SK-N-SH treated with all-trans-retinoic acid at 6 μM for 48 hours (cell line): ENCODE measurements around the gene KRTAP5-6.

Source experiments
- ATAC-seq: fragments of 200-7000 bp; cut with Tn5 transposase; 3 replicates; pipeline ENCODE4 v1.9.1; 2020; ENCODE audit warnings: mild to moderate bottlenecking, moderate library complexity
- ARNTL ChIP-seq: fragments of 450-650 bp; formaldehyde crosslinking; IDR thresholded peaks from 2 replicates; pipeline ENCODE4 v1.5.0; 2020; ENCODE audit warnings: low read depth, mild to moderate bottlenecking, moderate library complexity, borderline replicate concordance
- CREB5 ChIP-seq: fragments of 250-450 bp; sonication (Bioruptor Pico); IDR thresholded peaks from 2 replicates; pipeline ENCODE4 v1.5.1; 2020; ENCODE audit warnings: low read depth, mild to moderate bottlenecking, moderate library complexity
- CSDC2 ChIP-seq: fragments of 250-450 bp; sonication (Bioruptor Pico); IDR thresholded peaks from 2 replicates; pipeline ENCODE4 v1.5.0; 2020; ENCODE audit warnings: mild to moderate bottlenecking, moderate library complexity
- CSRNP3 ChIP-seq: fragments of 250-450 bp; sonication (Bioruptor Pico); IDR thresholded peaks from 2 replicates; pipeline ENCODE4 v1.5.1; 2021; ENCODE audit warnings: mild to moderate bottlenecking, moderate library complexity
- ESRRG ChIP-seq: fragments of 250-450 bp; sonication (Bioruptor Pico); IDR thresholded peaks from 2 replicates; pipeline ENCODE4 v1.6.1; 2021; ENCODE audit warnings: mild to moderate bottlenecking
- GLIS3 ChIP-seq: fragments of 250-450 bp; sonication (Bioruptor Pico); IDR thresholded peaks from 2 replicates; pipeline ENCODE4 v1.5.0; 2020; ENCODE audit warnings: mild to moderate bottlenecking, moderate library complexity
- ISL1 ChIP-seq: fragments of 250-450 bp; sonication (Bioruptor Pico); IDR thresholded peaks from 2 replicates; pipeline ENCODE4 v2.1.2; 2022; ENCODE audit warnings: mild to moderate bottlenecking, moderate library complexity
- OSR1 ChIP-seq: fragments of 250-450 bp; sonication (Bioruptor Pico); IDR thresholded peaks from 2 replicates; pipeline ENCODE4 v1.8.0; 2022; ENCODE audit warnings: moderate library complexity, mild to moderate bottlenecking, inconsistent platforms
- PATZ1 ChIP-seq: fragments of 250-450 bp; sonication (Bioruptor Pico); IDR thresholded peaks from 2 replicates; pipeline ENCODE4 v1.8.0; 2020; ENCODE audit warnings: mild to moderate bottlenecking, moderate library complexity, borderline replicate concordance
- POU6F1 ChIP-seq: fragments of 250-450 bp; sonication (Bioruptor Pico); IDR thresholded peaks from 2 replicates; pipeline ENCODE4 v1.8.0; 2021; ENCODE audit warnings: low read depth, mild to moderate bottlenecking, moderate library complexity, borderline replicate concordance
- PPARA ChIP-seq: fragments of 250-450 bp; sonication (Bioruptor Pico); IDR thresholded peaks from 2 replicates; pipeline ENCODE4 v1.5.0; 2020; ENCODE audit warnings: mild to moderate bottlenecking, borderline replicate concordance
- RARB ChIP-seq: fragments of 250-450 bp; sonication (Bioruptor Pico); IDR thresholded peaks from 2 replicates; pipeline ENCODE4 v1.8.0; 2021; ENCODE audit warnings: mild to moderate bottlenecking, moderate library complexity
- SNAI2 ChIP-seq: fragments of 250-450 bp; sonication (Bioruptor Pico); IDR thresholded peaks from 2 replicates; pipeline ENCODE4 v1.5.0; 2020; ENCODE audit warnings: mild to moderate bottlenecking, moderate library complexity
- TCF4 ChIP-seq: fragments of 250-450 bp; sonication (Bioruptor Pico); IDR thresholded peaks from 2 replicates; pipeline ENCODE4 v1.8.0; 2021; ENCODE audit warnings: mild to moderate bottlenecking, moderate library complexity, borderline replicate concordance
- TOX ChIP-seq: fragments of 250-450 bp; sonication (Bioruptor Pico); IDR thresholded peaks from 2 replicates; pipeline ENCODE4 v1.8.0; 2021; ENCODE audit warnings: mild to moderate bottlenecking, moderate library complexity, borderline replicate concordance
- ZC3H10 ChIP-seq: fragments of 250-450 bp; sonication (Bioruptor Pico); IDR thresholded peaks from 2 replicates; pipeline ENCODE4 v1.5.1; 2021; ENCODE audit warnings: mild to moderate bottlenecking, moderate library complexity
- ZFP3 ChIP-seq: fragments of 250-450 bp; sonication (Bioruptor Pico); IDR thresholded peaks from 2 replicates; pipeline ENCODE4 v1.5.0; 2020; ENCODE audit warnings: mild to moderate bottlenecking, moderate library complexity
- ZFP30 ChIP-seq: fragments of 450-650 bp; formaldehyde crosslinking; IDR thresholded peaks from 2 replicates; pipeline ENCODE4 v1.5.0; 2022; ENCODE audit warnings: mild to moderate bottlenecking, moderate library complexity
- ZNF565 ChIP-seq: fragments of 450-650 bp; formaldehyde crosslinking; conservative IDR thresholded peaks from 2 replicates; pipeline ENCODE4 v1.5.0; 2020; ENCODE audit warnings: low read depth, mild to moderate bottlenecking, moderate library complexity
- ZNF70 ChIP-seq: fragments of 450-650 bp; formaldehyde crosslinking; IDR thresholded peaks from 2 replicates; pipeline ENCODE4 v1.5.0; 2020; ENCODE audit warnings: mild to moderate bottlenecking, moderate library complexity
- ZNF8 ChIP-seq: fragments of 450-650 bp; formaldehyde crosslinking; IDR thresholded peaks from 2 replicates; pipeline ENCODE4 v1.5.0; 2020; ENCODE audit warnings: mild to moderate bottlenecking, moderate library complexity

The KRTAP5-6 gene

GRCh38 chr11:1702506-1702905 is 5.5 kb downstream of the KRTAP5-6 start (continued):
- TF ChIP-seq ESRRG (CRISPR knock-in tag) (no peak), PPARA (no peak), ZFP30 (no peak), ZFP3 (CRISPR knock-in tag) (no peak), OSR1 (CRISPR knock-in tag) (no peak), ARNTL (CRISPR knock-in tag) (no peak)

GRCh38 chr11:1703146-1703545 is 6.2 kb downstream of the KRTAP5-6 start:
- TF ChIP-seq ZFP30, result no peak
- no peak for TF ChIP-seq GLIS3 (CRISPR knock-in tag)
- TF ChIP-seq ZNF8 (CRISPR knock-in tag), result no peak
- TF ChIP-seq ARNTL (CRISPR knock-in tag), result no peak
- no peak for TF ChIP-seq CSRNP3
- no peak for TF ChIP-seq ESRRG (CRISPR knock-in tag)
- no peak for TF ChIP-seq RARB (CRISPR knock-in tag)
- no peak for TF ChIP-seq TCF4 (CRISPR knock-in tag)
- TF ChIP-seq, all 23 proteins: peak for 0

GRCh38 chr11:1705126-1706052 is 8.4 kb downstream of the KRTAP5-6 start:
- ATAC-seq, result no peak
- TF ChIP-seq GLIS3 (CRISPR knock-in tag) (no peak), ESRRG (CRISPR knock-in tag) (no peak), ZFP3 (CRISPR knock-in tag) (no peak), ISL1 (CRISPR knock-in tag) (no peak), ZNF70 (CRISPR knock-in tag) (no peak), TCF4 (CRISPR knock-in tag) (no peak), CSDC2 (CRISPR knock-in tag) (no peak), PATZ1 (no peak), SNAI2 (CRISPR knock-in tag) (no peak), ZNF565 (CRISPR knock-in tag) (no peak), OSR1 (CRISPR knock-in tag) (no peak), POU6F1 (CRISPR knock-in tag) (no peak), ARNTL (CRISPR knock-in tag) (no peak), ZC3H10 (CRISPR knock-in tag) (no peak), RARB (CRISPR knock-in tag) (no peak), CSRNP3 (no peak), CREB5 (CRISPR knock-in tag) (no peak), ZFP30 (no peak), ZNF8 (CRISPR knock-in tag) (no peak), TOX (CRISPR knock-in tag) (no peak)

More at GRCh38 chr11:1703146-1703545, 6.2 kb downstream of the KRTAP5-6 start:
- ATAC-seq, result no peak
